ENCODE measurements around the gene DYNLRB1.

DNA sequence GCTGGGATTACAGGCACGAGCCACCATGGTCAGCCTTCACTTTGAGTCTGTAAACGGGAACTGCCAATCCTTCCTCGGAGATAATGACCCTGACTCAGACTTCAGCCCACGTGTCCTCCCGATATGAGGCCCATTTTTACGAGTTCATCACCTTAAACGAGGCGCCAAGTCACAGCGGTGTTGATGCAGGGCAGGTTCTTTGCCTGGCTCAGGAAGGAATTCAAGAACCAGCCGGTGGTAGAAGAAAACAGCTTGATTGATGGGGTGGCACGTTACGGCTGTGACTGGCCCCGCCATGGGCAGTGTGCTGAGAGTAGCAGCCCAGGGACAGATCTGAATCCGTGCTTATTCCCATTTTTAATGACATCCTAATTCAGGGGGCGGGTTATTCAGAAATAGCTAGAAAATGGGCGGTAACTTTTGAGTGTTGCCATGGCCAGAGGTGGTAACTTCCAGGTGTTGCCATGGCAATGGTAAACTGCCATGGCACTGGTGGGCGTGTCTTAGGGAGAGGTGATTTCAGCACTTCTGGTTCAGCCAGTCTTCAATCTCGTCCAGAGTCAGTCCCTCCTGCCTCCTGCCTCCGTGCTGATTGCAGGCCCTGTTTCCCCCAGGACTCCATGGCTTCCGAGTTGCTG is 33.2 kb downstream of the DYNLRB1 start:
- no peak; the same call in 1 of the 2 replicates for TF ChIP-seq ZFX (IDR thresholded peaks at IDR 0.05)
- TF ChIP-seq, protein P1, sequence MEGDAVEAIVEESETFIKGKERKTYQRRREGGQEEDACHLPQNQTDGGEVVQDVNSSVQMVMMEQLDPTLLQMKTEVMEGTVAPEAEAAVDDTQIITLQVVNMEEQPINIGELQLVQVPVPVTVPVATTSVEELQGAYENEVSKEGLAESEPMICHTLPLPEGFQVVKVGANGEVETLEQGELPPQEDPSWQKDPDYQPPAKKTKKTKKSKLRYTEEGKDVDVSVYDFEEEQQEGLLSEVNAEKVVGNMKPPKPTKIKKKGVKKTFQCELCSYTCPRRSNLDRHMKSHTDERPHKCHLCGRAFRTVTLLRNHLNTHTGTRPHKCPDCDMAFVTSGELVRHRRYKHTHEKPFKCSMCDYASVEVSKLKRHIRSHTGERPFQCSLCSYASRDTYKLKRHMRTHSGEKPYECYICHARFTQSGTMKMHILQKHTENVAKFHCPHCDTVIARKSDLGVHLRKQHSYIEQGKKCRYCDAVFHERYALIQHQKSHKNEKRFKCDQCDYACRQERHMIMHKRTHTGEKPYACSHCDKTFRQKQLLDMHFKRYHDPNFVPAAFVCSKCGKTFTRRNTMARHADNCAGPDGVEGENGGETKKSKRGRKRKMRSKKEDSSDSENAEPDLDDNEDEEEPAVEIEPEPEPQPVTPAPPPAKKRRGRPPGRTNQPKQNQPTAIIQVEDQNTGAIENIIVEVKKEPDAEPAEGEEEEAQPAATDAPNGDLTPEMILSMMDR (conservative IDR thresholded peaks at IDR 0.05): no peak

All from C4-2B (cell line).